GM12878 (cell line): Measurements from ENCODE around the gene MICALL2. TPM values are rescaled to one million over a fixed set of nuclear protein-coding genes. Genes with fewer than 3 reads are reported as not detected.

Source experiments
- ATAC-seq: fragments of 200-7000 bp; cut with Tn5 transposase; 3 replicates; pipeline ENCODE4 v1.9.1; 2020; ENCODE audit warnings: mild to moderate bottlenecking, moderate library complexity
- BruUV-seq: library from RNA; stranded (reverse); fragments of 400-500 nt; replicated peaks from 2 replicates; lab custom pipeline; 2021; lab: Mats Ljungman, UMichigan
- CTCF ChIA-PET: fragments of 300-600 bp; sonication (Branson Sonifier 250); formaldehyde crosslinking; extraction: SDS; loops from one replicate; lab custom pipeline; 2021; ENCODE audit warnings: inconsistent platforms; lab: Yijun Ruan, JAX
- POLR2A ChIA-PET: fragments of 350-600 bp; formaldehyde crosslinking; extraction: SDS; loops from one replicate; lab custom pipeline; 2021; ENCODE audit warnings: inconsistent platforms; lab: Charles Lee
- RAD21 ChIA-PET: fragments of 300-600 bp; sonication (Branson Sonifier 250); formaldehyde crosslinking; loops from one replicate; lab custom pipeline; 2023; ENCODE audit warnings: antibody characterized with exemption; ENCODE audit not compliant: unreplicated experiment; lab: Charles Lee
- SMC1A ChIA-PET: fragments of 300-600 bp; sonication (Branson Sonifier 250); formaldehyde crosslinking; loops from one replicate; lab custom pipeline; 2023; ENCODE audit not compliant: unreplicated experiment, uncharacterized antibody; lab: Charles Lee
- DNase-seq: peaks from one replicate; pipeline ENCODE4 v3.0.0-alpha.2; 2011; ENCODE audit warnings: low read depth, low spot score
- FAIRE-seq: peaks from 3 replicates; lab custom pipeline; 2011; peaks lifted over from hg19 to GRCh38; lab: Jason Lieb, UNC
- H2AFZ ChIP-seq: 2 replicates; pipeline ENCODE4 v1.6.0; 2011; ENCODE audit warnings: low read depth, low read length, control low read depth; ENCODE audit not compliant: control insufficient read depth
- H3K27ac ChIP-seq: 2 replicates; pipeline ENCODE4 v1.5.1; 2011; ENCODE audit warnings: control low read depth; ENCODE audit not compliant: control insufficient read depth, insufficient read depth
- H3K27me3 ChIP-seq, 2 experiments: replicated peaks in 1 of 2; 2 replicates each; pipeline versions ENCODE4 v1.6.0 to v1.6.1; 2011; ENCODE audit warnings: low read length in 1 of 2; ENCODE audit not compliant: control insufficient read depth in 2 of 2, insufficient read depth in 2 of 2
- H3K36me3 ChIP-seq, 2 experiments: 2 replicates each; pipeline ENCODE4 v1.5.1; 2011; ENCODE audit warnings: low read length in 1 of 2; ENCODE audit not compliant: control insufficient read depth in 2 of 2, insufficient read depth in 2 of 2
- H3K4me1 ChIP-seq: 2 replicates; pipeline ENCODE4 v1.6.1; 2011; ENCODE audit warnings: mild to moderate bottlenecking, low read length, moderate library complexity, mixed read lengths; ENCODE audit not compliant: control insufficient read depth, insufficient read depth
- H3K4me2 ChIP-seq: 2 replicates; pipeline ENCODE4 v1.6.0; 2011; ENCODE audit warnings: control low read depth; ENCODE audit not compliant: control insufficient read depth, insufficient read depth
- H3K4me3 ChIP-seq: fragments of 200-600 bp; sonication (generic); 2 replicates; pipeline ENCODE4 v1.5.1; 2016
- H3K79me2 ChIP-seq: 2 replicates; pipeline ENCODE4 v1.6.0; 2011; ENCODE audit warnings: low read length; ENCODE audit not compliant: control insufficient read depth, insufficient read depth
- H3K9ac ChIP-seq: 2 replicates; pipeline ENCODE4 v1.8.0; 2011; ENCODE audit warnings: low read length, control low read depth, mixed read lengths; ENCODE audit not compliant: control insufficient read depth, insufficient read depth
- H3K9me3 ChIP-seq: replicated peaks from 3 replicates; pipeline ENCODE4 v1.5.1; 2011; ENCODE audit warnings: mild to moderate bottlenecking, low read length; ENCODE audit not compliant: control insufficient read depth, insufficient read depth
- H4K20me1 ChIP-seq: 2 replicates; pipeline ENCODE4 v1.6.0; 2011; ENCODE audit not compliant: control insufficient read depth, insufficient read depth
- EP300 ChIP-seq, 2 experiments: fragments of 150-350 bp in 1 of 2; IDR thresholded peaks; 2 replicates each; pipeline ENCODE4 v1.6.1; 2011 to 2012; ENCODE audit warnings: low read depth in 2 of 2, low read length in 2 of 2, borderline replicate concordance in 1 of 2, improper control_type of control experiment in 1 of 2, inconsistent platforms in 1 of 2; ENCODE audit not compliant: control insufficient read depth in 1 of 2
- FOS ChIP-seq: IDR thresholded peaks from 3 replicates; pipeline ENCODE4 v1.6.1; 2011; ENCODE audit warnings: borderline replicate concordance; ENCODE audit not compliant: insufficient read length; ENCODE audit errors: extremely low read depth
- HDAC2 ChIP-seq: fragments of 200-600 bp; sonication (generic); IDR thresholded peaks from 2 replicates; pipeline ENCODE4 v1.6.1; 2017
- HDAC6 ChIP-seq: fragments of 200-600 bp; sonication (generic); IDR thresholded peaks from one replicate; pipeline ENCODE4 v1.8.0; 2017; ENCODE audit warnings: antibody characterized with exemption; ENCODE audit not compliant: unreplicated experiment
- PAX5 ChIP-seq: IDR thresholded peaks from 2 replicates; pipeline ENCODE4 v1.6.1; 2011; ENCODE audit warnings: low read depth, low read length, borderline replicate concordance
- RCOR1 ChIP-seq: conservative IDR thresholded peaks from 2 replicates; pipeline ENCODE4 v1.6.1; 2012; ENCODE audit warnings: low read depth, low read length, improper control_type of control experiment
- SIX5 ChIP-seq: IDR thresholded peaks from 2 replicates; pipeline ENCODE4 v1.6.1; 2011; ENCODE audit warnings: mild to moderate bottlenecking, low read depth, low read length, moderate library complexity; ENCODE audit not compliant: severe bottlenecking
- TBL1XR1 ChIP-seq: IDR thresholded peaks from 2 replicates; pipeline ENCODE4 v1.6.1; 2012; ENCODE audit warnings: low read depth, low read length, improper control_type of control experiment
- WRNIP1 ChIP-seq: IDR thresholded peaks from 2 replicates; pipeline ENCODE4 v1.6.1; 2011; ENCODE audit warnings: low read depth, low read length, improper control_type of control experiment, borderline replicate concordance
- ZBTB33 ChIP-seq: fragments of 450-650 bp; IDR thresholded peaks from 2 replicates; pipeline ENCODE4 v1.6.1; 2017; ENCODE audit warnings: mild to moderate bottlenecking
- ZBTB40 ChIP-seq: fragments of 450-650 bp; IDR thresholded peaks from 2 replicates; pipeline ENCODE4 v1.6.1; 2016; ENCODE audit warnings: mild to moderate bottlenecking, moderate library complexity, borderline replicate concordance
- ZZZ3 ChIP-seq: IDR thresholded peaks from 2 replicates; pipeline ENCODE4 v1.6.1; 2011; ENCODE audit warnings: low read depth; ENCODE audit not compliant: control insufficient read depth, insufficient read length
- WGBS: methylation state at CpG from one replicate; pipeline ENCODE4 v1.1.6; 2016; ENCODE audit warnings: low lambda C conversion rate; ENCODE audit not compliant: insufficient replicate concordance, insufficient coverage; ENCODE audit errors: missing lambda C conversion rate; 5-methylcytosine and 5-hydroxymethylcytosine counted together
- in situ Hi-C: fragments of 300-500 bp; cut with MboI; formaldehyde crosslinking; loops from 9 replicates; pipeline ENCODE4 v1.14.3; 2018; ENCODE audit warnings: mixed read lengths
- intact Hi-C: fragments of 100-400 bp; cut with micrococcal nuclease; formaldehyde crosslinking; loops from one replicate; pipeline ENCODE4 v1.14.2; 2022; ENCODE audit not compliant: unreplicated experiment
- polyA plus RNA-seq, 11 experiments: library from polyadenylated mRNA; depleted of rRNA in 4 of 11; unstranded in 6 of 11; stranded (reverse) in 5 of 11; fragments of >200 nt; fragmentation: Nextera tagmentation in 4 of 11; fragmentation: Illumina TruSeq in 1 of 11; extraction: Ambion mirVana in 4 of 11; extraction: Trizol in 1 of 11; gene quantifications; 1 replicate in 1 of 11; 2 replicates in 10 of 11; pipeline versions ENCODE4 v1.2.1 to v1.2.3, GENCODE V29; 2011 to 2016; ENCODE audit warnings: inconsistent platforms in 2 of 11, missing spikeins in 2 of 11, low read depth in 1 of 11
- total RNA-seq, 4 experiments: library from RNA; depleted of rRNA in 3 of 4; stranded (reverse); fragments of >200 nt in 3 of 4; fragmentation: Illumina TruSeq in 1 of 4; extraction: Trizol in 1 of 4; gene quantifications; 2 replicates each; pipeline versions ENCODE4 v1.2.1 to v1.2.3, GENCODE V29; 2013 to 2021
- TF ChIP-seq, protein P1 (sequence below): fragments of 150-350 bp; IDR thresholded peaks from 2 replicates; pipeline ENCODE4 v1.6.1; 2014; ENCODE audit warnings: mild to moderate bottlenecking, low read depth, low read length
- TF ChIP-seq, protein P2 (sequence below): fragments of 450-650 bp; IDR thresholded peaks from 2 replicates; pipeline ENCODE4 v1.6.1; 2016; ENCODE audit warnings: mild to moderate bottlenecking

The MICALL2 gene
- total and polyA plus RNA-seq, 10 of the 15 experiments (the other 5 are each of a cell fraction or from before 2014, with no cell fraction given) = 0.04 to 1.7 (median 0.83) TPM; not detected in 3

DNA sequence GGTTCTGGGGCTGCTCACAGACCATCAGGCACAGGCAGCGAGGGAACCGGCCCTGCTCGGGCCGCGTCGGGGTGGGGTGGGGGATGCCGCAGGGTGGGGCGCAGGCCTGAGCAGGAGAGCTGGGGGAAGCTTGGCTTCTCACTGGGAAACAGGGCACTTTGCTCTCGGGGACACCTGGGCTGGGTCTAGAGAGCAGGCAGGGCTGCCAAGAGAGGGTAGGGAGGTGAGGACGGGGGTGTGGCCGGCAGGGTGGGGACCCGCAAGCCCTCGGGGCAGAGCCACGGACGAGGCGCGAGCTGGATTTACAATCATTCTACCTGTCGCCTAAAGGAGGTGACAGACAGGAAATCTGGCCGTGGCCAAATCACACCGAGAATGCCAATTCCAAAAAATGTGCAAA, 33.9 kb upstream of the MICALL2 start:
- WGBS = 100% methylated on average over 11 of the region's 20 CpGs
- no peak for DNase-seq
- peaks cover 5 to 26% of the 10 kb centered on the region in 2 experiments; a peak in 3 of 4 replicates for H3K36me3 ChIP-seq
- H3K27ac ChIP-seq = no peak overlapping the region
- no peaks in the 10 kb centered on the region for H3K9me3 ChIP-seq
- no peaks in the 10 kb centered on the region for H3K79me2 ChIP-seq
- no TSS peak for BruUV-seq
- intact Hi-C loops = no loop called here
- CTCF ChIA-PET = no interaction called here
- RAD21 ChIA-PET = no interaction called here
- H3K27me3 ChIP-seq = no peaks in the 10 kb centered on the region
- no peak for FAIRE-seq
- H3K4me1 ChIP-seq = no peaks in the 10 kb centered on the region
- SMC1A ChIA-PET = no interaction called here
- no peaks in the 10 kb centered on the region for H4K20me1 ChIP-seq
- POLR2A ChIA-PET = interaction anchor here (0.6 kb wide), 1 partner anchor 17 kb away, joined by 7 read pairs; no protein-coding TSS in a partner anchor
- no peak overlapping the region for H3K4me3 ChIP-seq
- in situ Hi-C loops = no loop called here
- no peak overlapping the region for H3K9ac ChIP-seq
- ATAC-seq = no peak
- H2AFZ ChIP-seq = no peak overlapping the region
- no peak overlapping the region for H3K4me2 ChIP-seq
- no peak for TF ChIP-seq ZBTB40
- TF ChIP-seq FOS = no peak
- TF ChIP-seq ZZZ3 = no peak
- TF ChIP-seq WRNIP1 = no peak
- no peak for TF ChIP-seq SIX5
- TF ChIP-seq TBL1XR1 = no peak
- no peak for TF ChIP-seq EP300 (IDR thresholded peaks at IDR 0.05; ENCODE audit: borderline replicate concordance in 1 of 2, control insufficient read depth in 1 of 2, low read depth in 2 of 2, low read length in 2 of 2)
- no peak for TF ChIP-seq PAX5
- TF ChIP-seq, protein P1, sequence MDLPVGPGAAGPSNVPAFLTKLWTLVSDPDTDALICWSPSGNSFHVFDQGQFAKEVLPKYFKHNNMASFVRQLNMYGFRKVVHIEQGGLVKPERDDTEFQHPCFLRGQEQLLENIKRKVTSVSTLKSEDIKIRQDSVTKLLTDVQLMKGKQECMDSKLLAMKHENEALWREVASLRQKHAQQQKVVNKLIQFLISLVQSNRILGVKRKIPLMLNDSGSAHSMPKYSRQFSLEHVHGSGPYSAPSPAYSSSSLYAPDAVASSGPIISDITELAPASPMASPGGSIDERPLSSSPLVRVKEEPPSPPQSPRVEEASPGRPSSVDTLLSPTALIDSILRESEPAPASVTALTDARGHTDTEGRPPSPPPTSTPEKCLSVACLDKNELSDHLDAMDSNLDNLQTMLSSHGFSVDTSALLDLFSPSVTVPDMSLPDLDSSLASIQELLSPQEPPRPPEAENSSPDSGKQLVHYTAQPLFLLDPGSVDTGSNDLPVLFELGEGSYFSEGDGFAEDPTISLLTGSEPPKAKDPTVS = no peak
- TF ChIP-seq, protein P2, sequence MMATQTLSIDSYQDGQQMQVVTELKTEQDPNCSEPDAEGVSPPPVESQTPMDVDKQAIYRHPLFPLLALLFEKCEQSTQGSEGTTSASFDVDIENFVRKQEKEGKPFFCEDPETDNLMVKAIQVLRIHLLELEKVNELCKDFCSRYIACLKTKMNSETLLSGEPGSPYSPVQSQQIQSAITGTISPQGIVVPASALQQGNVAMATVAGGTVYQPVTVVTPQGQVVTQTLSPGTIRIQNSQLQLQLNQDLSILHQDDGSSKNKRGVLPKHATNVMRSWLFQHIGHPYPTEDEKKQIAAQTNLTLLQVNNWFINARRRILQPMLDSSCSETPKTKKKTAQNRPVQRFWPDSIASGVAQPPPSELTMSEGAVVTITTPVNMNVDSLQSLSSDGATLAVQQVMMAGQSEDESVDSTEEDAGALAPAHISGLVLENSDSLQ = no peak
- no peak for TF ChIP-seq HDAC6
- TF ChIP-seq RCOR1 = no peak
- TF ChIP-seq HDAC2 = no peak
- no peak for TF ChIP-seq ZBTB33
